HS-5 (cell line): Measurements from ENCODE around the gene CHMP3.
"Not testable (repeated sequence)": the region's sequence is repeated elsewhere in the genome, so short reads cannot be mapped to it uniquely, and the experiment has no call there.

Experiments used
- DNase-seq: peaks from one replicate; pipeline ENCODE4 v3.0.0-alpha.2; 2012; ENCODE audit warnings: low read depth

The CHMP3 gene

DNA sequence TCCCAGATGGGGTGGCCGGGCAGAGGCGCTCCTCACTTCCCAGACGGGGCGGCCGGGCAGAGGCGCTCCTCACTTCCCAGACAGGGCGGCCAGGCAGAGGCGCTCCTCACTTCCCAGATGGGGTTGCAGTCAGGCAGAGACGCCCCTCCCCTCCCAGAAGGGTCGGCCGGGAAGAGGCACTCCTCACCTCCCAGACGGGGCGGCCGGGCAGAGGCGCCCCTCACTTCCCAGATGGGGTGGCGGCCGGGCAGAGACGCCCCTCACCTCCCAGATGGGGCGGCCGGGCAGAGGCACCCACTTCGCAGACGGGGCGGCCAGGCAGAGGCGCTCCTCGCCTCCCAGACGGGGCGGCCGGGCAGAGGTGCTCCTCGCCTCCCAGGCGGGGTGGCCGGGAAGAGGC lies 13.8 kb downstream of the CHMP3 start:
- DNase-seq: not testable (repeated sequence)

DNA sequence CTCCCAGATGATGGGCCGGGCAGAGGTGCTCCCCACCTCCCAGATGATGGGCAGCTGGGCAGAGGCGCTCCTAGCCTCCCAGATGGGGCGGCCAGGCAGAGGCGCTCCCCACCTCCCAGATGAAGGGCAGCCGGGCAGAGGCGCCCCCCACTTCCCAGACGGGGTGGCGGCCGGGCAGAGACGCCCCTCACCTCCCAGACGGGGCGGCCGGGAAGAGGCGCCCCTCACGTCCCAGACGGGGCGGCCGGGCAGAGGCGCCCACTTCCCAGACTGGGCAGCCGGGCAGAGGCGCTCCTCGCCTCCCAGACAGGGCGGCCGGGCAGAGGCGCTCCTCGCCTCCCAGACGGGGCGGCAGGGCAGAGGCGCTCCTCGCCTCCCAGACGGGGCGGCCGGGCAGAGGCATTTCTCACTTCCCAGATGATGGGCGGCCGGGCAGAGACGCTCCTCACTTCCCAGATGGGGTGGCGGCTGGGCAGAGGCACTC lies 14.3 kb downstream of the CHMP3 start:
- DNase-seq: not testable (repeated sequence)

DNA sequence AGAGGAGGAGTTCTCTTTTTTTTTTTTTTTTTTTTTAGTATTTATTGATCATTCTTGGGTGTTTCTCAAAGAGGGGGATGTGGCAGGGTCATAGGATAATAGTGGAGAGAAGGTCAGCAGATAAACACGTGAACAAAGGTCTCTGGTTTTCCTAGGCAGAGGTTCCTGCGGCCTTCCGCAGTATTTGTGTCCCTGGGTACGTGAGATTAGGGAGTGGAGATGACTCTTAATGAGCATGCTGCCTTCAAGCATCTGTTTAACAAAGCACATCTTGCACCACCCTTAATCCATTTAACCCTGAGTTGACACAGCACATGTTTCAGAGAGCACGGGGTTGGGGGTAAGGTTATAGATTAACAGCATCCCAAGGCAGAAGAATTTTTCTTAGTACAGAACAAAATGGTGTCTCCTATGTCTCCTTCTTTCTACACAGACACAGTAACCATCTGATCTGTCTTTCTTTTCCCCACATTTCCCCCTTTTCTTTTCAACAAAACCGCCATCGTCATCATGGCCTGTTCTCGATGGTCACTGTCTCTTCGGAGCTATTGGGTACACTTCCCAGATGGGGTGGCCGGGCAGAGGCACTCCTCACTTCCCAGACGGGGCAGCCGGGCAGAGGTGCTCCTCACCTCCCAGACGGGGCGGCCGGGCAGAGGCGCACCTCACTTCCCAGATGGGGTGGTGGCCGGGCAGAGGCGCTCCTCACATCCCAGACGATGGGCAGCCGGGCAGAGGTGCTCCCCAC lies 14.9 kb downstream of the CHMP3 start:
- DNase-seq: not testable (repeated sequence)

DNA sequence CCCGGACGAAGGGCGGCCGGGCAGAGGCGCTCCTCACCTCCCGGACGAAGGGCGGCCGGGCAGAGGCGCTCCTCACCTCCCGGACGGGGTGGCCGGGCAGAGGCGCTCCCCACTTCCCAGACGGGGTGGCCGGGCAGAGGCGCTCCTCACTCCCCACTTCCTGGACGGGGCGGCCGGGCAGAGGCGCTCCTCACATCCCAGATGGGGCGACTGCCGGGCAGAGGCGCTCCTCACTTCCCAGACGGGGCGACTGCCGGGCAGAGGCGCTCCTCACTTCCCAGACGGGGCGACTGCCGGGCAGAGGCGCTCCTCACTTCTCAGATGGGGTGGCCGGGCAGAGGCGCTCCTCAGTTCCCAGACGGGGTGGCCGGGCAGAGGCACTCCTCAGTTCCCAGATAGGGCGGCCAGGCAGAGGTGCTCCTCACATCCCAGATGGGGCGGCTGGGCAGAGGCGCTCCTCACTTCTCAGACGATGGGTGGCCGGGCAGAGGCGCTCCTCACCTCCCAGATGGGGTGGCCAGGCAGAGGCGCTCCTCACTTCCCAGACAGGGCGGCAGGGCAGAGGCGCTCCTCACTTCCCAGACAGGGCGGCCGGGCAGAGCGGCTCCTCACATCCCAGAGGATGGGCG lies 17.8 kb downstream of the CHMP3 start:
- DNase-seq: not testable (repeated sequence)

DNA sequence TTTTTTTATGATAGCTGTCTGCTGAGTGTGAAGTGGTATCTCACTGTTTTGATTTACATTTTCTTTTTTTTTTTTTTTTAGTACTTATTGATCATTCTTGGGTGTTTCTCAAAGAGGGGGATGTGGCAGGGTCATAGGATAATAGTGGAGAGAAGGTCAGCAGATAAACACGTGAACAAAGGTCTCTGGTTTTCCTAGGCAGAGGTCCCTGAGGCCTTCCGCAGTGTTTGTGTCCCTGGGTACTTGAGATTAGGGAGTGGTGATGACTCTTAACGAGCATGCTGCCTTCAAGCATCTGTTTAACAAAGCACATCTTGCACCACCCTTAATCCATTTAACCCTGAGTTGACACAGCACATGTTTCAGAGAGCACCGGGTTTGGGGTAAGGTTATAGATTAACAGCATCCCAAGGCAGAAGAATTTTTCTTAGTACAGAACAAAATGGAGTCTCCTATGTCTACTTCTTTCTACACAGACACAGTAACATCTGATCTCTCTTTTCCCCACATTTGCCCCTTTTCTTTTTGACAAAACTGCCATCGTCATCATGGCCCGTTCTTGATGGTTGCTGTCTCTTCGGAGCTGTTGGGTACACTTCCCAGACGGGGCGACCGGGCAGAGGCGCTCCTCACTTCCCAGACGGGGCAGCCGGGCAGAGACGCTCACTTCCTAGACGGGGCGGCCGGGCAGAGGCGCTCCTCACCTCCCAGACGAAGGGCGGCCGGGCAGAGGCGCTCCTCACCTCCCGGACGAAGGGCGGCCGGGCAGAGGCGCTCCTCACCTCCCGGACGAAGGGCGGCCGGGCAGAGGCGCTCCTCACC lies 18.8 kb downstream of the CHMP3 start:
- not testable (repeated sequence) for DNase-seq

DNA sequence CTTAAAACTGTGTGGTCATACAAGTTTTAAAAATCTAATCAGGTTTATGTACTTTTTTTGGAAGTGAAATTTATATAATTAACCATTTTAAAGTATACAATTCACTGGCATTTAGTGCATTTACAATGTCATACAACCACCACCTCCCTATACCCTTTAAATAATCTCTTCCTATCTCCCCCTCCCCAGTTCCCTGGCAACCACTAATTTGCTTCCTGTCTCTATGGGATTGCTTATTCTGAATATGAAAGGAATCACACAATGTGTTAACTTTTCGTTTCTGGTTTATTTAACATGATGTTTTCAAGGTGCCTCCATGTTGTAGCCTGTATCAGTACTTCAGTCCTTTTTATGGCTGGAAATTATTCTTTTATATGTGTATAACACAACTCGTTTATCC lies 19.4 kb downstream of the CHMP3 start:
- no peak for DNase-seq

DNA sequence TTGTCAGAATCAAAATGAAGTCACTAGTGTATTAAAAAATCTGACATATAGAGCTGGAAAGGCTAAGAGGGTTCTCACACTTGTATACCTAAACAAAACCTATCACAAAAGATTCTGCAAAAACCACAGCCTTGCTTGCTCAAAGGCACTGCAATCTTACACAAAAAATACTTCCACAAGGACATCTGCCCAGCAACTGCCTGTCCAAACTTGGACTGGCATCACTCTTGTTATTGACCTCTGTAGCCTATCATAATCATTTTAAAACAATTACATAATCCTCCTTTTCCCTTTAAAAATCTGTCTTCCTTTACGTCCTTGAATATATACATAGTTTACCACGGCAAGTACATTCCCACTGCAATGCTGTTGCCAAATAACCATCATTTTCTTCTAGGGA lies 19.9 kb downstream of the CHMP3 start:
- DNase-seq: no peak

DNA sequence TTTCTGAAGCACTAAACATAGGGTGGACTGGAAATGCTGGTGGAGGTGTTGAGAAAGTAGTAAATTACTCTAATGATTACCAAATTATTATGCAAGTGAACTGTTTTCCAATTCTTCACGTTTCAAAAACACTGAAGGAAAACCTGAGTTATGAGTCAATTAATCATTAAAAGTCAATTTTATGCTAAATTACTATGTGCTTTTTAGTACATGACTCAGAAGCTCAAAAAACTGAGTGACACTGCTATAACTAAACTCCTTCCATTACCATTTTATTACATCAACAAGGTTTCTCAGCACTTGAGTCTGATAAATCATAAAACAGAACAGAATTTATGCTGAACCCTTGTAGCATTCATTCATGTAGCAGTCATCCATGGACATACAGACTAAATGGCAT lies 20.4 kb downstream of the CHMP3 start:
- DNase-seq: no peak

DNA sequence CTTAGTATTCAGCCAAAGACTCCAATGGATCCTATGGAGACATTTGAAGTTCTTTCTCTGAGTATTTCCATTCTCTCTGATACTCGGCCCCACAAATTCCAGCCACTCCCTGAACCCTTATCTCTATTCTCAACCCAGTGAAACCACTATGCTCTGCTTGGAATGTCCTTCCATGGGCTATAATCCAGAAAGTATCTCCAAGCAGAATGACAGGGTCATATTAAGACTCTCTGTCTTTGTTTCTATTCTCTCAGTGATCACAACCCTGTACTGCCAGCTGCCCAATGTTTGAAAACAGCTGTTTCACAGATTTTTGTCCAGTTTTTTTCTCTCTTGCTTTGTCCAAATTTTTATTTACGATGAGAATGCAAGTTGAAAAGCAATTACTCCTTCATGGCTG lies 21.9 kb downstream of the CHMP3 start:
- no peak for DNase-seq

DNA sequence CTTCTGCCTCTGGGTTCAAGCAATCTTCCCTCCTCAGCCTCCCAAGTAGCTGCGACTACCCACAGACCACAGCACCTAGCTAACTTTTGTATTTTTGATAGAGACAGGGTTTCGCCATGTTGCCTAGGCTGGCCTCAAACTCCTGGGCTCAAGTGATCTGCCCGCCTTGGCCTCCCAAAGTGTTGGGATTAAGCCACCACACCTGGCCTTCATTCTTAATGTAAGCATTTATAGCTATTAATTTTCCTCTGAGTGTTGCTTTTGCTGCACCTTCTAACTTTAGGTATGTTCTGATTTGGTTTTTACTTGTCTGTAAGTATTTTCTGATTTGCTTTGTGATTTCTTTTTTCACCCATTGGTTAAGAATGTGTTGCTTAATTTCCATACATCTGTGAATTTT lies 29.7 kb downstream of the CHMP3 start:
- DNase-seq: no peak

DNA sequence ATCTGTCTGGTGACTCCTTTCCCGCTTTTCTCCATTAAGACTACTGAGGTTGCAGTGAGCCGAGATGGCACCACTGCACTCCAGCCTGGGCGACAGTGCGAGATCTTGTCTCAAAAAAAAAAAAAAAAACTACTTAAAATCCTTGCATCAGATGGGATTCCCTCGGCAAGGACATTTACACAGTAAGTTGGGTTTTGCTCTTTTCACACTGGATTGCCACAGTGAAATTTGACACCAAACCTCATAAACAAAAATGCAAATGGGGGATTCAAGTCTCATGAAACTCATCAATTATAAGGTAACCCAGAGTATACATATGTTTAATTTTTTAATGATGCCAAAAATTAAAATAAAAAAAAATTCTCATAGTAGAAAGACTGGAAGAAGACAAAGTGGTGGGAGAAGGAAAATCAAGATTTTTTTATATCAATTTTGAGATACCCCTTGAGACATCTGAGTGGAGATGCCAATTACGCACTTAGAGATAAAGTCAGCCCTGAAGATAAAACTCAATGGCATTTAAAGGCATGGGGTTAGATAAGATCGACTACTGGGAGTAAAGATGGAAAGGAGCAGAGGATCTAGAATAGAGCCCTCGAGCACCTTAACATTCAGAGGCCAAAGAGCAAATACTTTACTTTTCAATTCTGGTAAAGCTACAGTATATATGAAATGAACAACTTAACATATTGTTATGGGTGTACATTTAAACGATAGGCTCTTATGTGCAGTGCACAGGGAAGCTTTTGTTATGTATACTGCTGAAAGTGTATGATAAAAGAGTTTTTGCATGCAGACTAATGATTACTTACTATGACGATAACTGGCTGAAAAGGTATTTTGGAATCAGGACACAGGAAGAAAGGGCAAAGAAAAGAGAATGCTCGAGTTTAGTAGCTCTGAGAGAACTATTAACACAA lies 37.6 kb downstream of the CHMP3 start:
- DNase-seq: no peak

DNA sequence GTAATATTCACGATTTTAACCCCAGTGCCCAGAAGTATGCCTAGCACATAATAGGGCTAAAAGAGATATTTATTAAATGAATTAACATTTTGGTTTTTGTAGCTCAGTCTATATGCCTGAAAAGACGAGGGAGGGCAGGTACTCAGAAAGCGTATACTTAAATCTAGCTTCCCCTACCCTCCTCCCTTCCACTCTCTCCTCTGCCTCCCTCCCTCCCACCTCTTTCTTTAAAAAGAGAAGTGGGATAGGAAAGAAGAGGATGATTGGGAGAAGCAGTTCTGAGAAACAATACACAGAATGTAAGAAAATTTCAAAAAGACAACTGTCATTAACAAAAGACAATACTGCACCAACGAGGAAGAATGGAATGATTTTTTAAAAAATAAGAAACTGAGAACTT lies 39.8 kb downstream of the CHMP3 start:
- DNase-seq: no peak

DNA sequence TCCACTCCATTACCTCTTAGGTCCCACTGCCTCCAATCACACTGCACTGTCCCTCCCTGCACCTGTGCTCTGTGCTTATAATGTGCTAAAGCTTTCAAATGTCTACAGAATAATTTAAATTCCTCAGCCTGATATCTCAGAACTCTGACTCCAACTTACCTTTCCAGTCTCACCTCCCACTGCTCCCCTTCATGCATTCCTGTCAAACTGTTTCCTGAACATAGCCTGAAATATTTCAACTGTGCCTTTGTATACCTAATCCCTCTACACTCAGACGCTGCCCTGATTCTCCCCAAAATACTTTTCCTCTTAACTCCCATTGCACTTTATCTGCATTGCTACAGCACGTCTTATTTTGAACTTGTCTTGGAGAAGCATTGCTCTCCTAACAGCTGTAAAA lies 40.5 kb downstream of the CHMP3 start:
- DNase-seq: no peak

DNA sequence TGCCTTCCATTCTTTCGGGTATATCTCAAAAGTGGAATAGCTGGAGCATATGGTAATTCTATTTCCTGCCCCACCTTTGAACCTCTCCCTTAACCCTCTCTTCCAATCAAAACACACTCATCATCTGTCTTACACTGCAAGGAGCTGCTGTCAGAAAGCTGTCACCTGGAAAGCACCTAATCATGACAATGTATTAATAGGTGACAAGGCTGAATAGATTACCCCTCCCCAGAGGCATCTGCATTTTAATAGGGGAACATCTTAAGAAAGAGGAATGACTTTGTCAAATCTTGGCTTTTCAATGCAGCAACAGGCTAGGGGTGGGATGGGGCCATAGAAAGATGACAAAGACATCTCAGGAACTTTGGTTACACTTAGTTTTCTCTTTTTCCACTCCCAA lies 41.3 kb downstream of the CHMP3 start:
- DNase-seq: no peak

DNA sequence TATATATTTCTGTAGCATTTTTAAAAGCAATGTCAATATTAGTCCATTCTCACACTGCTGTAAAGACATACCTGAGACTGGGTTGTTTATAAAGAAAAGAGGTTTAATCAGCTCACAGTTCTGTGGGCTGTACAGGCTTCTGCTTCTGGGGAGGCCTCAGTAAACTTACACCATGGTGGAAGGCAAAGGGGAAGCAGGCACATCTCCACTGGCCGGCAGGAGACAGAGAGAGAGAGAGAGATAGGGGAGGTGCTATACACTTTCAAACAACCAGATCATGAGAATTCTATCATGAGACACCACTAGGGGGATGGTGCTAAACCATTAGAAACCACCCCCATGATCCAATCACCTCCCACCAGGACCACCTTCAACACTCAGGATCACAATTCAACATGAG lies 43.1 kb downstream of the CHMP3 start:
- DNase-seq: no peak

DNA sequence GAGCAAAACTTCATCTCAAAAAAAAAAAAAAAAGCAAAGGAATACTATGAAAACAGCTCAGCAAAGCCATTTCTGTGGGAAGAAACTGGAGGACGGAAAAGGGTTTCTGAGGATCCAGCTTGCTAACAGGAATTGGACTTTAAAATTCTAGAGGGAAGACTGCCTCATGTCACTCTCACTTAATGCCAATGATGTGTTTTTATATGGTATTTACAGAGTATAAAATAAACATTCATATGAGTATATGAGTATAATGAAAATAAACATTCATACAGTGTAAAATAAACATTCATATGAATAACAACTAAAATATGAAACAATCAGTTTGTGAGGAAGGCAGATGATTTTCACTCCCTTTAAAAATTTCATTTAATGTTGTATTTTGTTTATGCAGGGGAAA lies 43.9 kb downstream of the CHMP3 start:
- DNase-seq: no peak

DNA sequence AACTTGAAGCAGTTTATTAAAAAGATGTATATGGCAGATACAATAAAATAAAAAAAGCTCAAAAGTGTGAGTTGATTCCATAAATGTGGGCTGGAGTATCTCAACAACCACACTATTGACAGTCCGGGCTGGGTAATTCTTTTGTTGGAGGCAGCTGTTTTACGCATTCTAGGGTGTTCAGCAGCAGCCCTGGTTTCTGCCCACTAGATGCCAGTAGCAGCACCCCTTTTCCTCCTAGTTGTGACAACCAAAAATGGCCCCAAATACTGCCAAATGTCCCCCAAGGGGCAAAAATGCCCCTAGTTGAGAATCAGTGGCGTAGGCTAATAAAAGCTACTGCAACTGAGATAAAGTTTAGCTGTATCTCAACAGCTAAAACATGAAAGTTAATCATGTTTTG lies 44.8 kb downstream of the CHMP3 start:
- DNase-seq: no peak

DNA sequence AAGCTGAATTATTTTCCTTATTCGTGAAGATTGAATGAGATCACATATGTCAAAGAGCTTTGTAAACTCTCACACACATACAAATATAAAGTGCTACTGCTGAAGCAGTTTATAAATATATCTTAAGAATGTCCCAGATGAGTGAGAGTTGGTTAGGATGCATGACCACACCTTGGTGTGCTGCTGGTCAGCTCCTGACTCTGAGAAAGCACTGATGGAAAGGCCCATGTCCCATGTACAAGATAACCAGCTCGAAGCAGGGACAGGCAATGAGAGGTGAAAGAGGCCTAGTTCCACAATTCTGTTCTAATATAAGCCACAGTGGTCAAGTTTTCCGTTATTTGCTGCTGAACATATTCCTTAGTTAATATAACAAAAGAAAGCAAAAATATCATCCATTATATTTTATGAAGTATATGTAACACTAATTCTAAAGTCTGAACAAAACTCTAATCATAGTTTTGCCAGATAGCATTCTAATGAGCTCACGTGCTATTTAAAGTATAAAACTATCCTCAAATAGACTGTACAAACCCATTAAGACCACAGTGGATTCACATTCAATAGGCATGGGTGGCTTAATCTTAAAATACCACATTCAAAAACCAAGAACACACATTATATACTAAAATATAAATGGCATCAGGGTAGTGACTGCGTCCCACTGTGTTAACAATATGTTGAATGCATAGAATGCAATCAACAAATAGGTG lies 49.1 kb downstream of the CHMP3 start:
- no peak for DNase-seq

DNA sequence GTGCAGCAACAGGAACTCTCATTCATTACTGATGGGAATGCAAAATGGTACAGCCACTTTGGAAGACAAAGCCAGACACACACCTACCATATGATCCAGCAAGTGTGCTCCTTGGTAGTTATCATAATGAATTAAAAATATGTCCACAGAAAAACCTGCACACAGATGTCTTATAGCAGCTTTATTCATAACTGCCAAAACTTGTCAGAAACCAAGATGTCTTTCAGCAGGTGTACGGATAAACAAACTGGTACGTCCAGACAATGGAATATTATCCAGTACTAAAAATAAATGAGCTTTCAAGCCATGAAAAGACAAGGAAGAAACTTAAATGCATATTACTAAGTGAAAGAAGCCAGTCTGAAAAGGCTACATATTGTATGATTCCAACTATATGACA lies 50.4 kb downstream of the CHMP3 start:
- no peak for DNase-seq

DNA sequence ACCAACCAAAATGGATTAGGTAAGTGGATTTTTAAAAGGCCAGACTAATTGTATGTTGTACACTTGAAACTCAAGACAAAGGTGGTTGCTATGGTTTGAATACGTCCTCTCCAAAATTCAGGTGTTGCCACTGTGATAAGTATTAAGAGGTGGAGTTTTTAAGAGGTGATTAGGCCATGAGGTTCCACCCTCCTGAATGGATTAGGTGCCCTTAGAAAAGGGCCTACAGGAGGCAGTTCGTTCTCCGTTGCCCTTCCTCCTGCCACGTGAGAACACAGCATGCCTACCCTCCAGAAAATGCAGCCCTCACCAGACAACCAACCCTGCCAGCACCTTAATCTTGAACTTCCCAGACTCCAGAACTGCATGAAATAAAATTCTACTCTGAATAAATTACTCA lies 51.2 kb downstream of the CHMP3 start:
- no peak for DNase-seq

DNA sequence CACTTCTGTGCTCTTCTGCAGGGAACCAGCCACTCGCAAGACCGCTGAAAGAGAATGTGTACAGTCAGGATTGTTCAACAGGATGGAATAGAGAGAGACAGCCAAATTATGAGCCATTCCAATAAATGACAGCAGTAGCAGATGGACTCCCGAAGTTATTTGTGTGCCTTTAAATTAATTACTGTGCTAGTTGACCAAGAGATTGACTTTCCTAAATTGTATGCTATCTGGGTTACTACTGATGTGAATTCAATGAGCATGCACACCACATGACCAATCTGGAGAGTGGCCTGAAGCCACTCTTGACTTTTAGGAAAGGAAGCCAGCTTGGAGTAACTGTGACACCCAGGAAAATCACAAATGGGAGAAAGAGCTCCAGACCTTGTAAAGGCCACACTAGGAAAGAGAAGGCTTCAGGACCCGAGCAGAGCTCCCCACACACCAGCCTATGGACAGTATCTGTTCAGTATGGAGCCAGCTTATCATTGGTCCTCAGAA lies 52.8 kb downstream of the CHMP3 start:
- no peak for DNase-seq
